ENCODE measurements around the gene FDXR.

DNA sequence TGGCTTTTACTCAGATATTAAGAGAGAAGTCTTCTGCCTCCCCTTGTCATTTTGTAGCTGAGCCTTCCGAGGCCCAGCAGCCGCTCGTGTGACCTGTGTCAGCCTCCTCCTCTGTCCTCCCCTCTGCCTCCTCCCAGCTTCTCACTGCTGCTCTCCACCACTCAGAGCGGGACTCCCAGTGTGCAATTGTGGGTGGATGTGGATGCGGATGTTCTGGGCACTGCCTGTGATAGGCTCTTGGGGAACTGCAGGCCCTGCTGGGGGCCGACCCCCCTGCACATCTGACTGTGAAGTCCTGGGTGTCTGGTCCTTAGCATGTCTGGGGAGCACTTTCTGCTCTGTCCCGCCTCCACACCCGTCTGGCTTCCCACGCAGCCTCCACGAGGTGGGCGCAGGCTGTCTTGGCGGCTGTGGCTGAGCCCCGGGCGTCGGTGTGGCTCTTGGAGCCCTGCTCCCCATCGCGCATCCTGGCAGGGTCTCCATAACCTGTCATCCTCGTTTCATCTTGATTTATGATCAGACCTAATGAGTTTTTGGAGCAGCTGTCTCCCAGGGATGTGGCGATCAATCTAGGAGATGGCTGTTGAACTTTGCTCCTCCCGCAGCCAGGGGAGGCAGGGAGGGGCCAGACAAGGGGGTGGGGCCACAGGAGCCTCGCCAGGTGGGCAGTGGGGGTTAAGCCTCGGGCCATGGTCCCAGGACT lies 41.2 kb downstream of the FDXR start:
- TF ChIP-seq, protein P1, sequence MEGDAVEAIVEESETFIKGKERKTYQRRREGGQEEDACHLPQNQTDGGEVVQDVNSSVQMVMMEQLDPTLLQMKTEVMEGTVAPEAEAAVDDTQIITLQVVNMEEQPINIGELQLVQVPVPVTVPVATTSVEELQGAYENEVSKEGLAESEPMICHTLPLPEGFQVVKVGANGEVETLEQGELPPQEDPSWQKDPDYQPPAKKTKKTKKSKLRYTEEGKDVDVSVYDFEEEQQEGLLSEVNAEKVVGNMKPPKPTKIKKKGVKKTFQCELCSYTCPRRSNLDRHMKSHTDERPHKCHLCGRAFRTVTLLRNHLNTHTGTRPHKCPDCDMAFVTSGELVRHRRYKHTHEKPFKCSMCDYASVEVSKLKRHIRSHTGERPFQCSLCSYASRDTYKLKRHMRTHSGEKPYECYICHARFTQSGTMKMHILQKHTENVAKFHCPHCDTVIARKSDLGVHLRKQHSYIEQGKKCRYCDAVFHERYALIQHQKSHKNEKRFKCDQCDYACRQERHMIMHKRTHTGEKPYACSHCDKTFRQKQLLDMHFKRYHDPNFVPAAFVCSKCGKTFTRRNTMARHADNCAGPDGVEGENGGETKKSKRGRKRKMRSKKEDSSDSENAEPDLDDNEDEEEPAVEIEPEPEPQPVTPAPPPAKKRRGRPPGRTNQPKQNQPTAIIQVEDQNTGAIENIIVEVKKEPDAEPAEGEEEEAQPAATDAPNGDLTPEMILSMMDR (IDR thresholded peaks at IDR 0.05) = no peak
- TF ChIP-seq POLR2A (IDR thresholded peaks at IDR 0.05) (no peak), EP300 (IDR thresholded peaks at IDR 0.05) (no peak)
